ENCODE results near the gene IGFL2. TPM values are rescaled to one million over a fixed set of nuclear protein-coding genes. Genes with fewer than 3 reads are reported as not detected.
"Not testable (repeated sequence)": the region's sequence is repeated elsewhere in the genome, so short reads cannot be mapped to it uniquely, and the experiment has no call there.

Gene IGFL2
- not detected for polyA plus RNA-seq

DNA sequence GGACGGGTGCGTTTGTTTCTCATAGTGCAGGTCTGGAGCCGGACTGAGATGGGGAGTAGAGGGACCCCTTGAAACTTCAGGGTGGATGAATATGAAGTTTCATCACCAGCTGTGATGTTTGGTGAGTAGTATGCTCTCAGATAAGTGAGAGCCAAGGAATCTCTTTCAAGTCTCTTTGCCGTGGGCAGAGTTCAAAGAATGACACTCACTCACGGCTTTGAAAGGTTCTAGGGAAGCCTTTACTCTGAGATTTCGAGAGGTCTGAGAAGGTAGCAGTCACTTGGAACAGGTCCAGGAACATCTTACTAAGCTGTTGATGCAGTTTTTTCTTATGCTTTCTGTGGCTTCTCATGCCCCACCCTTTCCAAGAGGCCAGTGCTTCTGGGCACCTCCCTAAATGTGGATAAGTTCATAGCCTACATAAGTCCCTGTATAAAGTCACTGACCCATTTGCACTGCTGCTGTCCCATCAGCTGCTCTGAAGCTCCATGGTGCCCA, at the start of gene IGFL2:
IGFL2 (plus strand) TSS at position 448 of the 498 bp plus-strand sequence; CDS start at position 489, 41 bp downstream.
- H3K4me3 Mint-ChIP-seq = no peak within 1 kb of the TSS
- H3K27me3 Mint-ChIP-seq = peaks cover 16% of the 10 kb centered on the region
- H3K4me1 Mint-ChIP-seq = no peaks in the 10 kb centered on the region
- H3K27ac Mint-ChIP-seq = no peak within 1 kb of the TSS
- peaks cover 0 to 2% (median 0%) of the 10 kb centered on the region in 3 donors for H3K9me3 Mint-ChIP-seq
- no peaks in the 10 kb centered on the region for H3K36me3 Mint-ChIP-seq

DNA sequence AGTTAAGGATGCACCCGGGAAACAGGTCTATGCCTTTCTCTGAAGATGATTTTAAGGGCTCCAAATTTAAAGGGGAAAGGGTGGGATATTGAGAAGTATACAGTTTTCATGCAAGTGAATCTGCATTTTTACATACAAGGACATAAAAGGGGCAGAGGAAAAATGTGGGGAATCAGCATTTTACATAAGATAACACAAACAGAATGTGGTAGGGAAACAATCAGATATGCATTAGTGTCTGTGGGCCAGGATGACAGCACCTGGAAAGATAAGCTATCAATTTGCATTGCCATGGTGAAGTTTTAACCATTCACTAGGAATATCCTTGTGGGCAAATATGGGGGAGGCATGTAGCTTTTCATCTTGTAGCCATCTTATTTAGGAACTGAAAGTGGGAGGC, 47.7 kb upstream of the IGFL2 start:
- H3K36me3 Mint-ChIP-seq = no peaks in the 10 kb centered on the region
- peaks cover 3 to 12% (median 8%) of the 10 kb centered on the region in 3 donors for H3K9me3 Mint-ChIP-seq
- H3K4me3 Mint-ChIP-seq = no peak overlapping the region
- no peak overlapping the region for H3K27ac Mint-ChIP-seq
- H3K4me1 Mint-ChIP-seq = no peaks in the 10 kb centered on the region
- H3K27me3 Mint-ChIP-seq = peaks cover 8% of the 10 kb centered on the region

DNA sequence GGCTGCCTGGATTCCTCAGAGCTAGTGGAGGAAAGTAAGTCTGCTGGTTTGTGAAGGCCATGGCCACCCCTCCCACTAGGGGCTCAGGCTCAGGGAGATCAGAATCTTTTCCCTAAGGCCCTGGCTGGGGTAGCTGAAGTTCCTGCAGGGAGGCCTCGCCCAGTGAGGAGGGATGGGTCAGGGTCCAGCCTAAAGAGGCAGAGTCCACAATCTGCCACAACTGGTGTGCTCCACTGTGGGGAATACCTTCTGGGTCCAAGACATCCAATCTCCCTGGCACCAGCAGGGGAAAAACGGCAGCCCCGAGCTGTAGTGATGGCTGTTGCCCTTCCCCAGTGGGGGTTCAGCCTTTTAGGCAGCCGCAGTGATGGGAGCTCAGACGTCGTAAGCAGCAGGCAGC, 46.7 kb upstream of the IGFL2 start:
- Mint-ChIP-seq H3K27ac (no peak overlapping the region), H3K4me1 (no peaks in the 10 kb centered on the region), H3K27me3 (peaks cover 8% of the 10 kb centered on the region), H3K36me3 (no peaks in the 10 kb centered on the region), H3K4me3 (no peak overlapping the region), H3K9me3 (peaks cover 3 to 12% (median 8%) of the 10 kb centered on the region in 3 donors)

DNA sequence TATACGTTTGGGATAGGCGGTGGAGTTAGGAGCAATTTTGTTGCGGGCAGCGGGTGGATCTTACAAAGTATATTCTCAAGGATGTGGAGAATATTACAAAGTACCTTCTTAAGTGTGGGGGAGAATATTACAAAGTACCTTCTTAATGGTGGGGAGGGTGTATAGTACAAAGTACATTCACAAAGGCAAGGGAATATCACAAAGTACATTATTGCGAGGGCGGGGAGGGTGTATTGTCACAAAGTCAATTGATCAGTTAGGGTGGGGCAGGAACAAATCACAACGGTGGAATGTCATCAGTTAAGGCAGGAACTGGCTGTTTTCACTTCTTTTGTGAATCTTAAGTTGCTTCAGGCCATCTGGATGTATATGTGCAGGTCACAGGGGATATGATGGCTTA, 45.7 kb upstream of the IGFL2 start:
- not testable (repeated sequence) for H3K4me1 Mint-ChIP-seq, H3K9me3 Mint-ChIP-seq, H3K4me3 Mint-ChIP-seq, H3K27me3 Mint-ChIP-seq, H3K27ac Mint-ChIP-seq, H3K36me3 Mint-ChIP-seq

DNA sequence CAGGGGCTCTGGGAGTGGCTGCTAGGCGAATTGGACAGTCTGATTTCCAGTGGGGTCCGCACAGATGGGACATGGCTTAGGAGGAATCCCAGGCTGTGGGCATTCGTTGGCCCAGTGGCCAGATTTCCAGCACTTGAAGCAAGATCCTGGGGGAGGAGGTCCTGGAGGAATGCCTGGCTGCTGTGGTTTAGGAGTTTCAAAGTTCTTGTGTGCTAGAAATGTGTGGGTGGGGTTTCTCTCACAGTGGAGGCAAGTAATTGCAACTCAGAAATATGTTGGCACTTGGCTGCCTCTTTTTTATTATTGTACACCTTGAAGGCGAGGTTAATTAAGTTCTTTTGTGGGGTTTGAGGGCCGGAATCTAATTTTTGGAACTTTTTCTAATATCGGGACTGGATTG, 40.7 kb upstream of the IGFL2 start:
- H3K9me3 Mint-ChIP-seq = no peaks in the 10 kb centered on the region

DNA sequence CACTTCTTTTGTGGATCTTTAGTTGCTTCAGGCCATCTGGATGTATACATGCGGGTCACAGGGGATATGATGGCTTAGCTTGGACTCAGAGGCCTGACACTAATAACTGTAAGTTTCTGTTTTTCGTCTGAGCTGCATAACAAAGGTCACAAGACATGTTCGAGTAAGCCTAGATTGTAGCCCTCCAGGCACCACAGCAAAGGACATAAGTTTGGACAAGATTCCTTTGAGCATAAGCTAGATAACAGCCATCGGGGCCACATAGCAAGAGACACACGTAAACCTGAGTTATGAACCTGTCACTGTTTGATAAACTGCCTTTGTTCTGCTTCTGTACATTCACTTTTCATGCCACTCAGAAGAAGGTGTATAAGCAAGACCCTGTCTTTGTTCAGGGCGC, 38.2 kb upstream of the IGFL2 start:
- peaks cover 10% of the 10 kb centered on the region for H3K27me3 Mint-ChIP-seq
- H3K36me3 Mint-ChIP-seq = no peaks in the 10 kb centered on the region
- H3K4me3 Mint-ChIP-seq = no peak overlapping the region
- H3K27ac Mint-ChIP-seq = no peak overlapping the region
- H3K4me1 Mint-ChIP-seq = no peaks in the 10 kb centered on the region
- H3K9me3 Mint-ChIP-seq = no peaks in the 10 kb centered on the region

More for the DNA sequence above, 40.7 kb upstream of the IGFL2 start:
- H3K4me3 Mint-ChIP-seq = no peak overlapping the region
- no peaks in the 10 kb centered on the region for H3K36me3 Mint-ChIP-seq
- no peak overlapping the region for H3K27ac Mint-ChIP-seq
- peaks cover 5% of the 10 kb centered on the region for H3K27me3 Mint-ChIP-seq
- H3K4me1 Mint-ChIP-seq = no peaks in the 10 kb centered on the region

DNA sequence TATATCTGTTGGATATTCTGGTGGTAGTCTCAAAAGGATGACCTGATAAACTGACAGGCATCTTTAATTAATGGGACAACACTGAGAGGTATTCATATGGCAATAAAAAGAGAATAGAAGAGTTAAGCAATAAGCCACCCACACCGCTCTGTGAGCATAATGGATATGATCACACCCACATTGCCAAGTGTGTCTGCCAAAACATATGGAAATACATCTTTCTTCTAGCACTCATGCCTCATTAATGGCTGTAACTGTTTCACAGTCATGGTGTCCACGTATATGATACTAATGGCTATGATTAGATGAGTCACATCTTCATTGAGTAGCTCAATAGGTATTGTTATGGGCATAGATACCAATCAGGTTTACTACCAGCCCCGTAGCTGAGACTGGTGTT, 36.7 kb upstream of the IGFL2 start:
- no peaks in the 10 kb centered on the region for H3K9me3 Mint-ChIP-seq
- H3K4me1 Mint-ChIP-seq = no peaks in the 10 kb centered on the region
- no peaks in the 10 kb centered on the region for H3K36me3 Mint-ChIP-seq
- H3K27ac Mint-ChIP-seq = no peak overlapping the region
- H3K4me3 Mint-ChIP-seq = no peak overlapping the region
- H3K27me3 Mint-ChIP-seq = peaks cover 10% of the 10 kb centered on the region

DNA sequence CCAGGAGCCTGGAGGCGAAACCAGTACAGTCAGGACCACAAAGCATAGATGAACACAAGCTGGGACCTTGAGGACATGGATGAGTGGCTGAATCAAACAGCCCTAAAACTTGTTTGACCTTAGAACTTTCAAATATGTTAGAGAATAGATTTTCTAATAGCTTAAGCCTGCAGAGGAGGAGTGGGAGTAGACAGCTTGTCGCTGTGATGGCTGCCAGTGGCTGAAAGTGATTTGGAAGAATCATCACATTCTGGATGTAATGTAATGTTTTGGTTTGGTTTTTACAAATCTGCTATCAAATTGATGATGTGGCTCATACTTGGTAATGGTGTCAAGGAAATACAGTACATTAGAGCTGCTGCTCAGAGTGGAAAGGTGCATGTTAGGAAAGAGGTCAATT, 35.5 kb upstream of the IGFL2 start:
- Mint-ChIP-seq H3K36me3 (no peaks in the 10 kb centered on the region), H3K9me3 (no peaks in the 10 kb centered on the region), H3K27ac (no peak overlapping the region), H3K4me1 (no peaks in the 10 kb centered on the region), H3K27me3 (peaks cover 10% of the 10 kb centered on the region), H3K4me3 (peak overlapping the region in 1 of 4 donors; percentile 31)

DNA sequence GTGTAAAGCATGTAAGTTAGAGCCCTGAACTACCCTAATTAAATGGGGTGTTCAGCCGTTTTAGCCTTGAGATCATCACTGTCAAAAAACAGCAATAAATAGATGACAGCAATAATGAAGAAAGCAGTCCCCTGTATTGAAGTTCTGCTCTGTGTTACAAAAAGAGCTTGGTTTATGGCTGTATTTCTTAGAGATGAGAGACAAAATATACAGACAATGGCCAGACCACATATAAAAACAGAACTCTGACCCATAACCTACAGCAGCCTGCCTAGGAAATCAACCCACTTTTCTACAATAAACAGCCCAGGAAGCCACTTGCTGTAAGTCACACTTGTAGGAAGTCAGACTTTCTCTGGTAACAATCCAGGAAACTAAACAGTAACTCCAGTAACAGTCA, 34.3 kb upstream of the IGFL2 start:
- Mint-ChIP-seq H3K4me3 (no peak overlapping the region), H3K27ac (no peak overlapping the region)

DNA sequence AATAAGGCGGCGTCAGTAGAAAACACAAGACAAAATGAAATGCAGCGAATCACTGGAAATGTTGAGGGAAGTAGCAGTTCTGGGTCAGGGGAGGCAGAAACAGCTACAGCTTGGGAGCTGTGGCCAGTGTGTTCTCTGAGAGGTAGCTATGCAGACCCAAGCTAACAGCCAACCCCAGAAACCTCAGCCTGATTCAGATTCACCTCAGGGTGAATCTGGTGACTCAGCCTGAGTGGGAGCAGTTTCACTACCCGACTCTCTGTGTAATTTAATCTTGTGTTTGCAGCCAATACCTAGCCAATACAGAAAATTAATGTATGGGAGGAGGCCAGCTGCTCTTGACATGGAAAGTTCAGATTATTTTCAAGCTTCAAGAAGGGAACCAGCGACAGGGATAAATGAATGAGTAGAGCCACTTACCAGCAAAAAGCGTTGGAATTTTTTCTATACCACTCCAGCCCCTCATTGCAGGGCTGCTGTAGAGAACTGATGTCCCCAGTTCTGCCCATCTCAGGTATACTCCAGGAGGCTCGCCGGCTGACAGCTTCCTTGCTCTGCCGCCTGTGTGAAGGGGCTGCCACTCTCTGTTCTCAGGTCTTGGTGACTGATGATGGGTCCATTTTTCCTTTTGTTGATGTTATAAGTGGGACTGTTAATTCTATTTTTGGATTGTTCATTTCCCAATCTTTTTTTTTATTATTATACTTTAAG, 32.5 kb upstream of the IGFL2 start:
- Mint-ChIP-seq H3K9me3 (no peaks in the 10 kb centered on the region), H3K27me3 (peaks cover 14% of the 10 kb centered on the region), H3K27ac (no peak overlapping the region), H3K4me3 (no peak overlapping the region), H3K4me1 (no peaks in the 10 kb centered on the region), H3K36me3 (no peaks in the 10 kb centered on the region)

More for the DNA sequence above, 34.3 kb upstream of the IGFL2 start:
- Mint-ChIP-seq H3K4me1 (no peaks in the 10 kb centered on the region), H3K27me3 (peaks cover 8% of the 10 kb centered on the region), H3K9me3 (no peaks in the 10 kb centered on the region), H3K36me3 (no peaks in the 10 kb centered on the region)

DNA sequence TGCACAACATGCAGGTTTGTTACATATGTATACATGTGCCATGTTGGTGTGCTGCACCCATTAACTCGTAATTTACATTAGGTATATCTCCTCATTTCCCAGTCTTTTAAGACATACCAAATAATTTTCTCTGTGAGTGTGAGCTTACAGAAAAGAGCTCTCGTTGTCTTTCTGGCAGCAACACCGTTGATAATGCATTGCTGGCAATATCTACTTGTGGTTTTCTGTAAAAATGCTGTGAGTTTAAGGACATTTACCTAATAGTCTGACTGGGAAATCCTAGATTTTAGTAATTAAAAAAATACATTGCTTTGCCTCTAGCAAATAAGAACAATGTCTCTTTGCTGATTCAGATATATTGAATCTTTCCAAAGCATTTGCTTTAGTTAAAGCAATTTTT, 31.9 kb upstream of the IGFL2 start:
- no peak overlapping the region for H3K4me3 Mint-ChIP-seq
- H3K9me3 Mint-ChIP-seq = no peaks in the 10 kb centered on the region
- no peaks in the 10 kb centered on the region for H3K36me3 Mint-ChIP-seq
- H3K27me3 Mint-ChIP-seq = peaks cover 12% of the 10 kb centered on the region
- H3K4me1 Mint-ChIP-seq = no peaks in the 10 kb centered on the region
- no peak overlapping the region for H3K27ac Mint-ChIP-seq

DNA sequence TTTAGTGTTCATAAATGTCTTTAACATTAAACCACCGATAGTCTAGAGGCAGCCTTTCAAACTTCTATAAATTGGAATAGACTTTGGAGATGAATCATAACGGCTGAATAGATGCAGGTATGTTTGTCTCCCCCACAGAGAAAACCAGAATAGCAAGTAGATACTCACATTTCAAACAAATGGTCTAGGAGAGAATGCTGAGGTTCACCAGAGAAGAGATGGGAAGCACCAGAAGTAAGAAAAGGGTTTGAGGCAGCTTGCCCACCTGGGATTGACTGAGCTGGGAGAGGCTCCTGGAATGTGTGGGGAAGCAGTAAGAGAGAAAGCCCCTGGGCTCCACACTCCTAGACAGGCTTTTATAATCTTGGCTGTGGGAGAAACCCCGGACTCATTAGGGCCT, 29.9 kb upstream of the IGFL2 start:
- H3K4me3 Mint-ChIP-seq = no peak overlapping the region
- peaks cover 10% of the 10 kb centered on the region for H3K27me3 Mint-ChIP-seq
- no peaks in the 10 kb centered on the region for H3K36me3 Mint-ChIP-seq
- no peaks in the 10 kb centered on the region for H3K9me3 Mint-ChIP-seq
- H3K27ac Mint-ChIP-seq = no peak overlapping the region
- no peaks in the 10 kb centered on the region for H3K4me1 Mint-ChIP-seq

DNA sequence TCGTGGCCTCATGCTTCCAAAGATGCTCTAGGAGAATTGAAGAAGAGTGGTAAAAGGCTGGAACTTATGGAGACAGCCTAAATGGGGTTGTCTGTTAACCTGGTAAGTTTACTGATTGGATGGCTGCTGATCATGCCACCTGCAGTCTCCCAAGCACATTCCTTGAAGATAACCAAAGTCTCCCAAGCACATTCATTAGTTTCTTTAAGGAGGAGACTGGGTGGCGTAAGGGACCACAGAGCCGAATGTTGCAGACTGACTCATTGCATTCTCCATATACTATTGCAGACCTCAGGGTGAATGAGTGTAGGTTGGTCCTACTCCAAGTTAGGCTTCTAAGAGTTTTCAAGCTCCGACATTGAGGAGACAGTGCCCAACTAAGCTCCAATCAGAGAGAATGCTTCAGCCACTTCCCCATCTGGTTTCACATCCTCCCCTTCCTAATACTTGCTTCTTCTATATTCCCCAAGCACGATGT, 23.4 kb upstream of the IGFL2 start, which contains the start of gene IGFL3:
IGFL3 (minus strand) TSS at position 51 of the 478 bp plus-strand sequence; CDS start at position 12, 39 bp downstream.
- H3K9me3 Mint-ChIP-seq = peaks cover 0 to 5% (median 0%) of the 10 kb centered on the region in 3 donors
- no peak within 1 kb of the TSS for H3K4me3 Mint-ChIP-seq
- H3K27ac Mint-ChIP-seq = no peak within 1 kb of the TSS
- no peaks in the 10 kb centered on the region for H3K36me3 Mint-ChIP-seq
- no peaks in the 10 kb centered on the region for H3K4me1 Mint-ChIP-seq
- H3K27me3 Mint-ChIP-seq = peaks cover 25% of the 10 kb centered on the region

DNA sequence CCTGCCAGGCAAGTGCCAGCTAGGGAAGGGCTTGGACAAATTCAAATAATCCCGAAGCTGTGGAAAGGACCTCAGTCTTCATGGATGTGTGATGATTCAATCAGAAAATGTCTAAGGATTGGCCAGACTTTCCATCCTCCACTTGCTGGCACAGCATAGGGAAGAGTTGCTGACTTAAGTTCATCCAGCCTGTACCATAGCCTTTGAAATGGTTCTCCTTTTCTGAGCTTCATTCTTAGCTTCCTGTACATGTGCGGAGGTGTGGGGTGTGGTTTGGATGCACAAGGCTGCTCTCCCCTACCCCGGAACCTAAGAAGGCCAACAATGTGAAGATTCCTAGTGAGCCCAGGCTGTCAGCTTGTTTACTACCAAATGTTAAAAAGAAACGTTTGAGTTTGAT, 22.6 kb upstream of the IGFL2 start:
- H3K9me3 Mint-ChIP-seq = peaks cover 0 to 5% (median 0%) of the 10 kb centered on the region in 3 donors
- no peak overlapping the region for H3K27ac Mint-ChIP-seq
- H3K4me1 Mint-ChIP-seq = no peaks in the 10 kb centered on the region
- no peak overlapping the region for H3K4me3 Mint-ChIP-seq
- no peaks in the 10 kb centered on the region for H3K36me3 Mint-ChIP-seq
- peaks cover 22% of the 10 kb centered on the region for H3K27me3 Mint-ChIP-seq

DNA sequence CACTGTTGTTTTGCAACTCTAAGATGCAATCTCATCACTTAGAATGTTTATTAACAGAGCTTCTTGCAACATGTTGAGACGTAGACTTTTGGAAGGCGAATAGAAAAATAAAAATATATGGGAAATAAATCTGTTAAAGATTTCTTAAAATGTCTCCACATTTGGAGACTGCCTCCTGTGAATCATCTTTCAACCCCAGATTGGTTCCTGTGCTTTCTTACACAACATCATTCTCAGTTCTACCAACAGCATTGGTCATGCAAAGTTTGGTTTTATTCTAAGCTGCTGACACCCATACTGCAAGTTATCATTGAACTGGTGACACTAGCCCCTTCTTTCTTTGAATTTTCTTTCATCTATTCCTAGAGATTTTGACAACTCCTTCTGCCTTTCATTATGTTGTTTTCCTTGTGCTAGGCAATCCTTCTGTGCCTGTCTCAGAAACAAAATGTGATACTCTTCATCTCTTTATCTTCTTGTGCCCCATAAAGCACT, 21.9 kb upstream of the IGFL2 start:
- peaks cover 22% of the 10 kb centered on the region for H3K27me3 Mint-ChIP-seq
- no peak overlapping the region for H3K4me3 Mint-ChIP-seq
- H3K27ac Mint-ChIP-seq = no peak overlapping the region

More for the DNA sequence above, 21.9 kb upstream of the IGFL2 start:
- Mint-ChIP-seq H3K4me1 (no peaks in the 10 kb centered on the region), H3K9me3 (peaks cover 0 to 5% (median 0%) of the 10 kb centered on the region in 3 donors), H3K36me3 (no peaks in the 10 kb centered on the region)

All from IgD-negative memory B cell (primary cell).